ENCODE data around the gene ACTG1.

The ACTG1 gene

GRCh38 chr17:81509972-81510784 lies 2.4 kb downstream of the ACTG1 start:
- peak overlapping the region; percentile 67 for H3K4me3 ChIP-seq (ENCODE audit: insufficient read depth, low read depth, low read length, poor library complexity, severe bottlenecking)
- H3K27me3 ChIP-seq (replicated peaks; ENCODE audit: control insufficient read depth, insufficient read depth, low read length, poor library complexity, severe bottlenecking), result no peaks in the 10 kb centered on the region
- H3K9me3 ChIP-seq (ENCODE audit: control insufficient read depth, low read length), result no peaks in the 10 kb centered on the region
- H3K36me3 ChIP-seq (ENCODE audit: control insufficient read depth, insufficient read depth, low read length), result peaks cover 28% of the 10 kb centered on the region
- H3K27ac ChIP-seq (ENCODE audit: insufficient read depth, low read length, poor library complexity, severe bottlenecking), result peak overlapping the region; percentile 77
- no peak for DNase-seq
- peaks cover 35% of the 10 kb centered on the region for H3K4me1 ChIP-seq (ENCODE audit: control insufficient read depth, insufficient read depth, low read length, poor library complexity, severe bottlenecking)

- peak in 1 of 3 donors; percentile 13 for DNase-seq
- peaks cover 28% of the 10 kb centered on the region for H3K36me3 ChIP-seq (ENCODE audit: control insufficient read depth, insufficient read depth, low read length)
- peak overlapping the region; percentile 77 for H3K27ac ChIP-seq (ENCODE audit: insufficient read depth, low read length, poor library complexity, severe bottlenecking)
- H3K4me3 ChIP-seq (ENCODE audit: insufficient read depth, low read depth, low read length, poor library complexity, severe bottlenecking), result peak overlapping the region; percentile 67
- no peaks in the 10 kb centered on the region for H3K27me3 ChIP-seq (replicated peaks; ENCODE audit: control insufficient read depth, insufficient read depth, low read length, poor library complexity, severe bottlenecking)
- peaks cover 32% of the 10 kb centered on the region for H3K4me1 ChIP-seq (ENCODE audit: control insufficient read depth, insufficient read depth, low read length, poor library complexity, severe bottlenecking)
- no peaks in the 10 kb centered on the region for H3K9me3 ChIP-seq (ENCODE audit: control insufficient read depth, low read length)
Observed at GRCh38 chr17:81509207-81509971, 3.2 kb downstream of the ACTG1 start.

GRCh38 chr17:81508639-81509206 lies 3.9 kb downstream of the ACTG1 start:
- Histone ChIP-seq H3K27ac (ENCODE audit: insufficient read depth, low read length, poor library complexity, severe bottlenecking) (peak overlapping the region; percentile 77), H3K9me3 (ENCODE audit: control insufficient read depth, low read length) (no peaks in the 10 kb centered on the region), H3K27me3 (replicated peaks; ENCODE audit: control insufficient read depth, insufficient read depth, low read length, poor library complexity, severe bottlenecking) (no peaks in the 10 kb centered on the region), H3K4me1 (ENCODE audit: control insufficient read depth, insufficient read depth, low read length, poor library complexity, severe bottlenecking) (peaks cover 32% of the 10 kb centered on the region), H3K4me3 (ENCODE audit: insufficient read depth, low read depth, low read length, poor library complexity, severe bottlenecking) (peak overlapping the region; percentile 67), H3K36me3 (ENCODE audit: control insufficient read depth, insufficient read depth, low read length) (peaks cover 28% of the 10 kb centered on the region)
- no peak for DNase-seq

- Histone ChIP-seq H3K36me3 (ENCODE audit: control insufficient read depth, insufficient read depth, low read length) (peaks cover 1% of the 10 kb centered on the region), H3K4me1 (ENCODE audit: control insufficient read depth, insufficient read depth, low read length, poor library complexity, severe bottlenecking) (peaks cover 3% of the 10 kb centered on the region), H3K9me3 (ENCODE audit: control insufficient read depth, low read length) (no peaks in the 10 kb centered on the region), H3K4me3 (ENCODE audit: insufficient read depth, low read depth, low read length, poor library complexity, severe bottlenecking) (no peak overlapping the region), H3K27me3 (replicated peaks; ENCODE audit: control insufficient read depth, insufficient read depth, low read length, poor library complexity, severe bottlenecking) (no peaks in the 10 kb centered on the region), H3K27ac (ENCODE audit: insufficient read depth, low read length, poor library complexity, severe bottlenecking) (no peak overlapping the region)
- DNase-seq, result no peak
Observed at GRCh38 chr17:81503619-81504018, 9.0 kb downstream of the ACTG1 start.

- no peak for DNase-seq
- no peak overlapping the region for H3K27ac ChIP-seq (ENCODE audit: insufficient read depth, low read length, poor library complexity, severe bottlenecking)
- H3K9me3 ChIP-seq (ENCODE audit: control insufficient read depth, low read length), result no peaks in the 10 kb centered on the region
- H3K36me3 ChIP-seq (ENCODE audit: control insufficient read depth, insufficient read depth, low read length), result no peaks in the 10 kb centered on the region
- no peaks in the 10 kb centered on the region for H3K27me3 ChIP-seq (replicated peaks; ENCODE audit: control insufficient read depth, insufficient read depth, low read length, poor library complexity, severe bottlenecking)
- H3K4me1 ChIP-seq (ENCODE audit: control insufficient read depth, insufficient read depth, low read length, poor library complexity, severe bottlenecking), result no peaks in the 10 kb centered on the region
- no peak overlapping the region for H3K4me3 ChIP-seq (ENCODE audit: insufficient read depth, low read depth, low read length, poor library complexity, severe bottlenecking)
Observed at GRCh38 chr17:81502471-81503017, 10.1 kb downstream of the ACTG1 start.

- Histone ChIP-seq H3K27me3 (replicated peaks; ENCODE audit: control insufficient read depth, insufficient read depth, low read length, poor library complexity, severe bottlenecking) (no peaks in the 10 kb centered on the region), H3K4me1 (ENCODE audit: control insufficient read depth, insufficient read depth, low read length, poor library complexity, severe bottlenecking) (no peaks in the 10 kb centered on the region), H3K27ac (ENCODE audit: insufficient read depth, low read length, poor library complexity, severe bottlenecking) (no peak overlapping the region), H3K4me3 (ENCODE audit: insufficient read depth, low read depth, low read length, poor library complexity, severe bottlenecking) (no peak overlapping the region), H3K36me3 (ENCODE audit: control insufficient read depth, insufficient read depth, low read length) (no peaks in the 10 kb centered on the region), H3K9me3 (ENCODE audit: control insufficient read depth, low read length) (no peaks in the 10 kb centered on the region)
- DNase-seq, result no peak
Observed at GRCh38 chr17:81500047-81500446, 12.6 kb downstream of the ACTG1 start.

- Histone ChIP-seq H3K36me3 (ENCODE audit: control insufficient read depth, insufficient read depth, low read length) (no peaks in the 10 kb centered on the region), H3K27ac (ENCODE audit: insufficient read depth, low read length, poor library complexity, severe bottlenecking) (no peak overlapping the region), H3K4me1 (ENCODE audit: control insufficient read depth, insufficient read depth, low read length, poor library complexity, severe bottlenecking) (no peaks in the 10 kb centered on the region), H3K9me3 (ENCODE audit: control insufficient read depth, low read length) (no peaks in the 10 kb centered on the region), H3K27me3 (replicated peaks; ENCODE audit: control insufficient read depth, insufficient read depth, low read length, poor library complexity, severe bottlenecking) (no peaks in the 10 kb centered on the region), H3K4me3 (ENCODE audit: insufficient read depth, low read depth, low read length, poor library complexity, severe bottlenecking) (no peak overlapping the region)
- no peak for DNase-seq
Observed at GRCh38 chr17:81499601-81499970, 13.0 kb downstream of the ACTG1 start.

GRCh38 chr17:81498953-81499600 lies 13.5 kb downstream of the ACTG1 start:
- no peak overlapping the region for H3K4me3 ChIP-seq (ENCODE audit: insufficient read depth, low read depth, low read length, poor library complexity, severe bottlenecking)
- H3K27ac ChIP-seq (ENCODE audit: insufficient read depth, low read length, poor library complexity, severe bottlenecking), result no peak overlapping the region
- H3K9me3 ChIP-seq (ENCODE audit: control insufficient read depth, low read length), result no peaks in the 10 kb centered on the region
- no peaks in the 10 kb centered on the region for H3K27me3 ChIP-seq (replicated peaks; ENCODE audit: control insufficient read depth, insufficient read depth, low read length, poor library complexity, severe bottlenecking)
- DNase-seq, result no peak
- no peaks in the 10 kb centered on the region for H3K4me1 ChIP-seq (ENCODE audit: control insufficient read depth, insufficient read depth, low read length, poor library complexity, severe bottlenecking)
- H3K36me3 ChIP-seq (ENCODE audit: control insufficient read depth, insufficient read depth, low read length), result no peaks in the 10 kb centered on the region

GRCh38 chr17:81494626-81495377 lies 17.8 kb downstream of the ACTG1 start:
- no peak overlapping the region for H3K4me3 ChIP-seq (ENCODE audit: insufficient read depth, low read depth, low read length, poor library complexity, severe bottlenecking)
- H3K9me3 ChIP-seq (ENCODE audit: control insufficient read depth, low read length), result no peaks in the 10 kb centered on the region
- H3K36me3 ChIP-seq (ENCODE audit: control insufficient read depth, insufficient read depth, low read length), result no peaks in the 10 kb centered on the region
- no peak overlapping the region for H3K27ac ChIP-seq (ENCODE audit: insufficient read depth, low read length, poor library complexity, severe bottlenecking)
- no peaks in the 10 kb centered on the region for H3K4me1 ChIP-seq (ENCODE audit: control insufficient read depth, insufficient read depth, low read length, poor library complexity, severe bottlenecking)
- no peaks in the 10 kb centered on the region for H3K27me3 ChIP-seq (replicated peaks; ENCODE audit: control insufficient read depth, insufficient read depth, low read length, poor library complexity, severe bottlenecking)
- DNase-seq, result no peak
